ENCODE data around the gene SLC35F1.

Gene SLC35F1

DNA sequence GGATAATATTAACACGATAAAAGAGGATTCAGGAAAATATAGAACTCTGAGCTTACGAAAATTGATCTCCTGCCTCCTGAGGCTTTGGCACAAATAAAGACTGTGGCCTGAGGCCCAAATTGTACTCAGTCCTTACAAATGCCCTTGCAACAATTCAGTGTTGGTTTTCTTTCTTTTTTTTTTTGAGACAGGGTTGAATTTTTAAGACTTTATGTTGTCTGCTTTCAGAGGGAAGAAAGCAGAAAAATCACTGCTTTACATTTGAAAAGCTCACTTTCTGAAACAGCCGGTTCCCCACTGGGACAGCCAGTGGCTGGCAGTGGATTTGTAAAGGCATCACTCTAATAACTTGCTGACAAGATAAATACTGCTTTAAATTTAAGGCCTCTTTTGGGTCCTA lies 290.5 kb downstream of the SLC35F1 start:
- Histone ChIP-seq H3K9ac (no peak overlapping the region), H3K27me3 (ENCODE audit: control insufficient read depth, insufficient read depth, low read length) (no peaks in the 10 kb centered on the region), H3K27ac (no peak overlapping the region), H2AFZ (no peak overlapping the region), H3K4me2 (ENCODE audit: low read length) (no peak overlapping the region), H3K9me3 (ENCODE audit: control insufficient read depth, low read length) (no peaks in the 10 kb centered on the region), H3K36me3 (ENCODE audit: control insufficient read depth, insufficient read depth, low read length) (no peaks in the 10 kb centered on the region), H3K4me1 (no peaks in the 10 kb centered on the region), H3K79me2 (no peaks in the 10 kb centered on the region), H3K4me3 (ENCODE audit: low read depth, low read length) (no peak overlapping the region)
- TF ChIP-seq CTCF (IDR thresholded peaks at IDR 0.05), result no peak

DNA sequence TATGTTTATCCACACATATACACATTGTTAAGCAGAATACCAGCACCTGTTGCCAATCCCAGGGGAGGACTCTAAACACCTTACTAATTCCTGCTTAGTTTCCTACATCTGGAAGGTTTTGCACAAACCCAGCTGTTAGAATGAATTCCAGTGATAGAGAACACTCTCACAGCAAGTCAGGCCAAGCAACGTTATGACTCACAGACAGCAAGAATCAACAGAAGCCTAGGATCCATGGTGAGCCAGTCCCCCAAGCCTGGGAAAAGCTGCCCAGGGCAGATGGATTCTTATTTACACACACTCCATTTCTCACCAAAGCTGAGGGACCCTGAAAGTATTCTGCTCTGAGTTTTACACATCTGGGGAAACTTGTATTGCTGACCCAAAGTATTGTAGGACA lies 291.7 kb downstream of the SLC35F1 start:
- TF ChIP-seq CTCF (IDR thresholded peaks at IDR 0.05), result no peak
- H3K4me1 ChIP-seq, result no peaks in the 10 kb centered on the region
- no peak overlapping the region for H2AFZ ChIP-seq
- no peak overlapping the region for H3K27ac ChIP-seq
- H3K36me3 ChIP-seq (ENCODE audit: control insufficient read depth, insufficient read depth, low read length), result no peaks in the 10 kb centered on the region
- no peaks in the 10 kb centered on the region for H3K79me2 ChIP-seq
- H3K4me3 ChIP-seq (ENCODE audit: low read depth, low read length), result no peak overlapping the region
- H3K27me3 ChIP-seq (ENCODE audit: control insufficient read depth, insufficient read depth, low read length), result no peaks in the 10 kb centered on the region
- H3K9ac ChIP-seq, result no peak overlapping the region
- H3K9me3 ChIP-seq (ENCODE audit: control insufficient read depth, low read length), result no peaks in the 10 kb centered on the region
- no peak overlapping the region for H3K4me2 ChIP-seq (ENCODE audit: low read length)

GRCh38 chr6:118200160-118200559 lies 293.1 kb downstream of the SLC35F1 start:
- Histone ChIP-seq H2AFZ (no peak overlapping the region), H3K27ac (no peak overlapping the region), H3K4me1 (no peaks in the 10 kb centered on the region), H3K9me3 (ENCODE audit: control insufficient read depth, low read length) (no peaks in the 10 kb centered on the region), H3K4me2 (ENCODE audit: low read length) (no peak overlapping the region), H3K27me3 (ENCODE audit: control insufficient read depth, insufficient read depth, low read length) (no peaks in the 10 kb centered on the region), H3K4me3 (ENCODE audit: low read depth, low read length) (no peak overlapping the region), H3K79me2 (no peaks in the 10 kb centered on the region), H3K36me3 (ENCODE audit: control insufficient read depth, insufficient read depth, low read length) (no peaks in the 10 kb centered on the region), H3K9ac (no peak overlapping the region)
- TF ChIP-seq CTCF (IDR thresholded peaks at IDR 0.05), result no peak

GRCh38 chr6:118202517-118202916 lies 295.5 kb downstream of the SLC35F1 start:
- Histone ChIP-seq H2AFZ (no peak overlapping the region), H3K4me3 (ENCODE audit: low read depth, low read length) (no peak overlapping the region), H3K9me3 (ENCODE audit: control insufficient read depth, low read length) (no peaks in the 10 kb centered on the region), H3K27me3 (ENCODE audit: control insufficient read depth, insufficient read depth, low read length) (no peaks in the 10 kb centered on the region), H3K79me2 (no peaks in the 10 kb centered on the region), H3K4me1 (no peaks in the 10 kb centered on the region), H3K27ac (no peak overlapping the region), H3K9ac (no peak overlapping the region), H3K4me2 (ENCODE audit: low read length) (no peak overlapping the region), H3K36me3 (ENCODE audit: control insufficient read depth, insufficient read depth, low read length) (no peaks in the 10 kb centered on the region)
- no peak for TF ChIP-seq CTCF (IDR thresholded peaks at IDR 0.05)

DNA sequence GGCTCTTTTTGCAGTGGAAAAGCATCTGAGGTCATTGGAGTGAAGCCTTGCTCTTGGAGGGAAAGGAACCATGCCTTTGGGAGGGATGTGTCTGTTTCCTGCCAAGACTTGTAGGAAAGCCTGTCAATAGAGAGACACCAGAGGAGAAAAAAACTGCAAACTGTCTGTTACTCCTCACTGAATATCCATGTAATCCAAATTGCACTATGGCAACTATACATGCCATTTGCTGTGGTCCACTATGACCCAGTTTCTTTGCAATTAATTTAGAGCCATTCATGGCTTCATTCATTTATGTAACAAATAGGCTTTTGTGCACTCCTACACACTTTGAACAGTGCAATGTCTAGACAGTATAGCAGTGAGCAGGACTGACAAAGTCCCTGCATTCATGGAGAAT lies 296.5 kb downstream of the SLC35F1 start:
- H3K4me2 ChIP-seq (ENCODE audit: low read length), result no peak overlapping the region
- no peak overlapping the region for H3K4me3 ChIP-seq (ENCODE audit: low read depth, low read length)

More for the DNA sequence above, 296.5 kb downstream of the SLC35F1 start:
- Histone ChIP-seq H3K27me3 (ENCODE audit: control insufficient read depth, insufficient read depth, low read length) (no peaks in the 10 kb centered on the region), H3K9ac (no peak overlapping the region), H3K36me3 (ENCODE audit: control insufficient read depth, insufficient read depth, low read length) (no peaks in the 10 kb centered on the region), H3K27ac (no peak overlapping the region), H3K4me1 (no peaks in the 10 kb centered on the region), H2AFZ (no peak overlapping the region), H3K79me2 (no peaks in the 10 kb centered on the region), H3K9me3 (ENCODE audit: control insufficient read depth, low read length) (no peaks in the 10 kb centered on the region)
- TF ChIP-seq CTCF (IDR thresholded peaks at IDR 0.05), result no peak
